ENCODE measurements around the gene NXPH3. TPM values are rescaled to one million over a fixed set of nuclear protein-coding genes. Genes with fewer than 3 reads are reported as not detected.
A peak's percentile ranks its signal among the peaks of the same experiment; 100 is the strongest.

NXPH3 gene
- total and polyA plus RNA-seq, 2 donors (not counting 3 experiments of a cell fraction or from before 2014, with no cell fraction given): 1.7 to 2.0 TPM

GRCh38 chr17:49597928-49598655 is 22.4 kb downstream of the NXPH3 start:
- H3K4me3 ChIP-seq (replicated peaks in 1 of 3; ENCODE audit: insufficient read depth in 1 of 3, low read depth in 1 of 3, low read length in 3 of 3): no peak overlapping the region
- no peaks in the 10 kb centered on the region for H4K20me1 ChIP-seq (replicated peaks; ENCODE audit: control insufficient read depth, extremely low read depth, insufficient read depth, low read length)
- H3K79me2 ChIP-seq (ENCODE audit: control insufficient read depth, insufficient read depth, low read length): no peaks in the 10 kb centered on the region
- H3K9me1 ChIP-seq (replicated peaks; ENCODE audit: control insufficient read depth, extremely low read depth, insufficient read depth, low read length): no peaks in the 10 kb centered on the region
- no peaks in the 10 kb centered on the region for H3K9me3 ChIP-seq (replicated peaks; ENCODE audit: control insufficient read depth, insufficient read depth, low read length)
- no peak overlapping the region for H2AFZ ChIP-seq (ENCODE audit: low read depth, low read length)
- no peak overlapping the region for H3K4me2 ChIP-seq (ENCODE audit: insufficient read depth, low read length)
- no peak overlapping the region for H3K27ac ChIP-seq (ENCODE audit: insufficient read depth, low read depth, low read length)
- POLR2A ChIA-PET: no interaction called here
- intact Hi-C loops (cut with micrococcal nuclease): no loop called here
- TF ChIP-seq FOS (IDR thresholded peaks at IDR 0.05; ENCODE audit: borderline replicate concordance, insufficient read depth, low read length) (no peak), GATA2 (IDR thresholded peaks at IDR 0.05; ENCODE audit: insufficient read depth, insufficient read length, low read depth, low read length) (no peak), JUN (IDR thresholded peaks at IDR 0.05; ENCODE audit: borderline replicate concordance, insufficient read depth, insufficient read length, low read depth) (no peak), MAX (IDR thresholded peaks at IDR 0.05; ENCODE audit: insufficient read depth, insufficient read length) (no peak), POLR2AphosphoS5 (IDR thresholded peaks at IDR 0.05; ENCODE audit: insufficient read depth, low read depth, low read length) (no peak), EZH2 (IDR thresholded peaks at IDR 0.05; ENCODE audit: borderline replicate concordance, low read depth, low read length, severe bottlenecking) (no peak), CTCF (IDR thresholded peaks at IDR 0.05; ENCODE audit: extremely low read depth in 1 of 2, insufficient read depth in 1 of 2, low read depth in 1 of 2, low read length in 2 of 2) (no peak), MYC (IDR thresholded peaks at IDR 0.05; ENCODE audit: low read depth, low read length) (no peak), POLR2A (IDR thresholded peaks at IDR 0.05; ENCODE audit: low read depth, low read length) (no peak)
- peaks cover 2 to 15% of the 10 kb centered on the region in 2 experiments for H3K36me3 ChIP-seq (ENCODE audit: control insufficient read depth in 2 of 2, extremely low read depth in 1 of 2, insufficient read depth in 2 of 2, low read length in 2 of 2)
- CTCF ChIA-PET: interaction anchor here (0.7 to 3.5 kb wide), 12 partner anchors 9 to 399 kb away, joined by 3 to 15 read pairs (median 4); partner anchors contain the start of gene NXPH3
- dilution Hi-C loops (cut with MboI; ENCODE audit: extremely low pct_ligation_motif_present, low sequenced_read_pairs): no loop called here
- no peaks in the 10 kb centered on the region for H3K27me3 ChIP-seq (ENCODE audit: control insufficient read depth in 2 of 2, insufficient read depth in 2 of 2, low read length in 2 of 2)
- H3K4me1 ChIP-seq (ENCODE audit: control insufficient read depth, extremely low read depth, insufficient read depth, low read length): peaks cover 7% of the 10 kb centered on the region
- DNase-seq (ENCODE audit: low read depth, low spot score) (peak; percentile 32), FAIRE-seq (no peak)
- no TSS peak for BruUV-seq (replicated peaks)
- H3K9ac ChIP-seq (replicated peaks; ENCODE audit: extremely low read depth, insufficient read depth, low read length): no peak overlapping the region

Measured in endothelial cell of umbilical vein (primary cell).